Measurements from ENCODE around the gene COMMD10. TPM values are rescaled to one million over a fixed set of nuclear protein-coding genes. Genes with fewer than 3 reads are reported as not detected.

COMMD10 gene
- total RNA-seq, 1 donor from 2014 or later = 37.7 TPM

DNA sequence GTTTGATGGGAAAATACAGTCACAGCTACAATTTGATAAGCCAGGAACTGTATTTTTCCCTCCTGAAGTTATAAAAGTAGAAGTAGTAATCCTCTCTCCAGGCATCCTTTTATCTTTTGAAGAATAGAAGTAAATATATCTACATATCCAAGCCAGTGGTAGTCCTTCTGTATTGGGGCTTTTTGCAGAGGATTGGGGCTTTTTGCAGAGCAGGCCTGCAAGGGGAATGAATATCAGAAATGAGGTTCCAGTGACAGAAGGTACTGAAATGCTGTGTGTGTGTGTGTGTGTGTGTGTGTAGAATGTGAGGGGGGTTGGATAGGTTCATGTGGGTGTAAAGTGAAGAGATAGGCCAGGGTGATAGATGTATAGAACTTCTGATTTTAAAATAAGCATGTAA, 127.4 kb downstream of the COMMD10 start:
- no peak for DNase-seq (ENCODE audit: low read depth in 2 of 2)

DNA sequence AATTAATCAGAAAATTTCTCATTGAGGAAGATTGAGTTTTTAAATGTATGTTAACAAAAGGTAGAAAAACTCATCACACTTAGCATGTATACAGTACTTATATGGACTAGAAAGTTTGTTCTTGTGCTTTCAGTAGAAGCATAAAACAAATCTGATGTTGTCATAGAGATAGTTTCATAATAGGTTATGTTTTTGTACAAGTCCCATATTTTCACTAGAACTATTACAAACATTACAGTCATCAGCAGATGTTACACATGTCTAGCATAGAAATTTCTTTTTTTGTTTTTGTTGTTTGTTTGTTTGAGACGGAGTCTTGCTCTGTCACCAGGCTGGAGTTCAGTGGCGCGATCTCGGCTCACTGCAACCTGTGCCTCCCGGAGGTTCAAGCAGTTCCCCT, 131.4 kb downstream of the COMMD10 start:
- no peak for DNase-seq (ENCODE audit: low read depth in 2 of 2)

DNA sequence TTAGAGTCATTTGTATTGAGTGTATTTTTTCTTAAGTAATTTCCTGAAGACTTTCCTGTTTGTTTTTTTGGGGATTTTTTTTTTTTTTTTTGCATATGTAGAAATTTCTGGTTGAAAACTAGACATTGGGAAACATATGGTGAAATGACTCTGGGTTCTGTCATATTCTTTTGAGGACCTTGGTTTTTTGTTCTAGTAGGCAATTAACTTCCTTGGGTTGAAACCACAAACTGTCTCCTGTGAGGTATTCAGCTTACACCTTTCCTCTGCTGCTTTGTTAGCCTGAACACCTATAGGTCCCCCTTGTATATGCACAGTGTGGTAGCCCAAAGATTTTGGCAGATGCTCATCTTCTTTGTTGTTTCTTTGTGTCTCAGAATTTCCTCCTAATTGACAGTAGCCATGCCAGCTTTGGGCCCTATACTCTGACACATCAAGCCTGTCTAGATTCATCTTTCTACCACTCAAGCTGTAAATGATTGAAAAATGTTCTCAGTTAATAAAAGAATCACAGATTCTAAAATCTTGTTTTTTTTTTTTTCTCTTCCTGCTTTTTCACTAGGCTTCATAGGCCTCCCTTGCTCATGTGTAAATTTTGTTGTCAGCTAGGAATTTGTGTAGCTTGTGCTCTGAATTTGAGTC, 140.6 kb downstream of the COMMD10 start:
- no peak for DNase-seq (ENCODE audit: low read depth in 2 of 2)

DNA sequence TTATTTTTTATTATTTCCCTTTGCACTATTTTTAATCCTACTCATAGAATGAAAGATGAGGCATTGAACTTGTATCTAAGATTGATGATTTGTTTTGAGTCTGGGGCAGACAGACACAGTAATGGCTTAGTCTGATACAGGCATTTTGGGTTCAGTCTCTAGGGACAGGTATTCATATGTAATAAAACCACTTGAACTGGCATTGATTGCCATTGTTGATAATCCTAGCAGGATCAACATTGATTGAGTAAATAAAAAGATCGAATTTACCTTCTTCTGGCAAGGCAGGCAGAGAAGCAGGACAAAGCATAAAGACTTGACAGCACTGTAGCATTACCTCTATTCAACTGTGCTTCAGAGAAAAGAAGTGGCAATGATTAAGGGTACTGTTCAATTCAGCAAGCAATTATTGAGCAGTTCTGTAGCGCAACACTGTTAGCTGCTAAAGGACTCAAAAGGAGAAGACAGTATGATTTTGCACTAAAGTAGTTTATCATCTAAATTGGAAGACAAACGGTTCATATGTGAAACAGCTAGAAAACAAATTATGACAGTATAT, 144.4 kb downstream of the COMMD10 start:
- DNase-seq (ENCODE audit: low read depth in 2 of 2) = no peak

DNA sequence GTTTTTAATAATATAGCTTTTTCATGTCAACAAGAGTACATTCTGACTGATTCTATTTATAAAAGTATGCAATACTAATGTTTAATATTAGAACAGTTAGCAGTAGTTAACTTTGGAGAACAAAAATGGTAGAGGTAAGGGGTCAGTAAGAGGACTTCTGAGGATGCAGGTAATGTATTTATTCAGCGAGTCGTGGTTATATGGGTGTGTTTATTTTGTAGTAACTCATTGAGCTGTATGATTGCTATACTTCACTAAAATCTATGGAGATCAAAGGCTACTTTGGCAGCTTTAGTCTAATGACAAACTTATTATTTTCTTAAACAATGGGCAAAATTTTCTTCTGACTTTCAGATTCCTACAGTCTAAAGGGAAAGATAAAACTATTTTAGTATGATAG, 146.5 kb downstream of the COMMD10 start:
- DNase-seq (ENCODE audit: low read depth in 2 of 2) = no peak

DNA sequence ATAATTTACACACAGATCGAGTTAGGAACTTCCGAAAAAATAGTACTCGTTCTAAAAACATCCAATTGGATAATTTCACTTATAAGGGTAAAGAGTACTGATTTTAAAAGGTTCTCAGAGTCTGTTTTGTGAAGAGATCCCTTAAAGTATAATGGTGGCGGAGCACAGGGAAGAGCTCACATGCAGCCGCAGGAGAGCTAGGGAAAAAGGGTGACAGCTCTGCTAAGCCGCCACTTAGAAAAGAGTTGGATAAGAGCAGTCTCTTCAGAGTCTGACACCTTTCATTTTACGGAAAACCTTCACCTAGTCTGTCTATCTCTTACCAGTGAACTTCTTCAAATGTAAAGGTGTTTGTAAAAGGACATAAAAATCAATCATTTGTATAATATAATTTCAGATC, 149.9 kb downstream of the COMMD10 start:
- no peak for DNase-seq (ENCODE audit: low read depth in 2 of 2)

DNA sequence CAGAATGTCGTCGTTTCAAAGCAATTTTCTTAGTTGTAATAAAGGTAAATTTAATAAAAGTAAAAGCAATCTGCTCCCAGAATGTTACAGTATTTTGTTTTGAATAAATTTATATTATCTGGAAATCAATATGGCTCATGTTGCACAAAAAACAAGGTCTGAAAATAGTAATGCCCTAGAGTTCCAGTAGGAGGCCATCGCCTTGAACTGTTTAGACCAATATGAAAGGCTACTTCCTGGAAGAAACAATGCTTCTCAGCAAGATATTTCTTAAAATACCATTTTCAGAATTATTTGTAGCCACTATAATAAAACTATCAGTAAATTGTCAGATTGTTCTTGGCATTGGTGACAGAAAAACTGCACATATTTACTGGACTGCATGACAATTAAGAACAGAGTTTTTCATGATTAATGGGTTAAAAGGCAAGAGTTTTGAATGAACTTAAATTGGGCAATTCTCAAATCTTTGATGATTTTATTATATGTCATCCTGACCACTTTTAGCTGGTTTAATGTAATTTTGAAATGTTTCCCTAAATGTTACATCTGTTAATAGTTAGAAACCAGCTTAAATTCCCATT, 153.2 kb downstream of the COMMD10 start:
- DNase-seq (ENCODE audit: low read depth in 2 of 2) = no peak

DNA sequence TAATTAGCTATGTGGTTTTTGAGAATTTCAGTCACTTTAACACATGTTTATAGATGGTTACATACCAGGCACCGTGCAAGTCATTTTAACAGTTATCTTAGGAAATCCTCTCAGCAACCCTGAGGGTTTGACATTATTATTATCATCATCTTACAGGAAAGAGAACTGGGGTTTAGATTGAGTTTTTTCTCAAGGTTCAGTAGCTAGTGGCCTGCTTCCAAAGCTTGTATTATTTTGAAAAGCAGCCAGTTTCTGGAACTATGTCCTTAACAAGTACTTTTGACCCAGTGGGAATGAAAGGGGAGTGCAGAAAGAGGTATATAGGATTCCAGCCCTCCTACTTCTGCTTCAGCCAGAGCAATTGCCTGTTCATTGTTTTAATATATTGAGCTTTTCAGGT, 157.5 kb downstream of the COMMD10 start:
- peak in 1 of 2 donors; percentile 21 for DNase-seq (ENCODE audit: low read depth in 2 of 2)

DNA sequence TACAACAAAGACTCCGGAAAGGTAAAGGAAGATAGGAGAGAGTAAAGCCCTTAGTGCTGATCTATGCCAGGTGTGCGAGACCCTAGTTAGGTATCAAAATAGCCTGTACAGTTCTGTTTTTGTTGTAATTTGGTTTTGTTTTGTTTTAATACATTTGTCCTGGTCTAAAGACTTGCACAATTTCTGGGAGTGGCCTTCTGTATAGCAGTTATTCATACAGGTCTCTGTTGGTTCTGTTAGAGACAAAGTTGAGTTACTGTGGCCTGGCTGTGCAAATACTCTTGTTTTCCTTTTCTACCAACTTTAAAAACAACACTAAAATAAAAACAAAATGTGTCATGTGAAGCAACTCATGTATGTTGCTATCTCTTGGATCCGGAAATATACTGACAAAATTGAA, 163.6 kb downstream of the COMMD10 start:
- DNase-seq (ENCODE audit: low read depth in 2 of 2) = no peak

DNA sequence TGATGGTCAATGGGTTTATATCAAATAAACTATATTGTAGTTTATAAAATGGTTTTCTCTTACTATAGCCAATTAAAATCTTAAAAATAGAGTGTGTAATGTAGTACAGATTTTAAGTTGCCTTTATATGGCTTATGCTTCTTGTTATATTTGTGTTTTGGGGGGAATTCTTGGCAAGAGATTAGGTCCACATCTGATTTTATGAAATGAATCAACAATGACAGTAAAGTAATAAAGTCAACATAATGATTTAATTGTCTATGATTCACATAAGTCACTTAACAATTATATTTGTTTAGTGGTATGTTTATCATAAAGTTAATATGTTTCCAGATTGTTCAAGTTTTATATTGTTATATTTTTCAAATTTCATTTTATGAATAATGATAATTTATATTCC, 164.8 kb downstream of the COMMD10 start:
- DNase-seq (ENCODE audit: low read depth in 2 of 2) = no peak

DNA sequence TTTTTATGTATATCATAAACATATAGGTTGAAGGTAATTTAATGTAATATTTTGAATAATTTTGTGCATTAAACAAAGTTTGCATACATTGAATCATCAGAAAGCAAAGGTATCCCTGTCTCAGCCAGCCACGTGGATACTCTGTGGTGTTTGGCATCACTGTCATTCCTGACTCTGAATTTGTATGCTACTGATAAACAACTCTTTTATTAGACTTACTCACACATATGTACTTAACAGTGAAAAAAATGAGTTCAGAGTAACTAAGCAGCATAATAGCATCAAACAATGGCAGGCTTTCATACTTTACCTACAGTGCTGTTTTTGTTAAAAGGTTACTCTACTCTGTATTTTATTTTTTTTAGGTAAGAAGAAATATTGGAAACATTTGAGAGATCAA, 171.9 kb downstream of the COMMD10 start:
- no peak for DNase-seq (ENCODE audit: low read depth in 2 of 2)

DNA sequence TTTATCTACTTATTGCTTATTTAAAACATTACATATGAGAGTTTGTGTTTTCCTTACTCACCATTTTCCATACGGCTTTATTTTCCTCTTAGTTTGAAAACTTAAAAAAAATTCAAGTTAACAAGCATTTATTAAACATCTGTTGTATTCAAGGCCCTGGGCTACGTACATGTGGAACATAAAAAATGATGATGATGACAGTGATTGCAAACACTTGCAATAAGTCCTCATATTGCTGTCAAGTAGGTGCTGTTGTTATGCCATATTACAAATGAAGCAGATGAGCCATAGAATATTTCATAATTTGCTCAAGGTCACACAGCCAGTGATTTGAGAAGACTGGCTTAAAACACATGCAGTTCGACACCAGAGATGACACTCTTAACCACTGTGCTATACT, 180.6 kb downstream of the COMMD10 start:
- no peak for DNase-seq (ENCODE audit: low read depth in 2 of 2)

DNA sequence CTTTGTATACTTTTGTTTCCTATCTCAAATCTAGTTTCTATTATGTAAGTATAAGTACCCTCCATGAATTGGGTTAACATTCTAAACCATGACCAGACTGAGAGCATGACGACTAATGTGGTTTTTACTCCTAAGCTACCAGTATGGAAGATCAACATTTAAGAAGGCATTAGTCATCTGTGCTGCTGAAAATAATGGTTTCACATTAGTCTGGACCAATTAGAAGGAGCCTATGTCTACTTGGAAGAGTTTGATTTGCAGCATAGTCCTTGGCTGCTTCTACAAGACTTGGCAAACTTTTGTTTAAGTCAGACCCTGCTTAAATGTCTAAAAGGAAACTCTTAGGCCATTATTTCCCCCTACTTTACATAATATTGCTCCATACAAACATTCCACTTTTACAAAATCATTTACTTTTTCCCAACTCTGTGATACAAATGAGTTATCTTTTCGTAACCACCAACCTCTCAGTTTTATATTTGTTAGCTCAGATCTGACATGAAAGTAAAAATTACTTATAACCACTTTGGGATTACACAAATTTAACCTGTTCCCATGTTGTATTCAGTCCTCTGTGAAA, 186.7 kb downstream of the COMMD10 start:
- no peak for DNase-seq (ENCODE audit: low read depth in 2 of 2)

DNA sequence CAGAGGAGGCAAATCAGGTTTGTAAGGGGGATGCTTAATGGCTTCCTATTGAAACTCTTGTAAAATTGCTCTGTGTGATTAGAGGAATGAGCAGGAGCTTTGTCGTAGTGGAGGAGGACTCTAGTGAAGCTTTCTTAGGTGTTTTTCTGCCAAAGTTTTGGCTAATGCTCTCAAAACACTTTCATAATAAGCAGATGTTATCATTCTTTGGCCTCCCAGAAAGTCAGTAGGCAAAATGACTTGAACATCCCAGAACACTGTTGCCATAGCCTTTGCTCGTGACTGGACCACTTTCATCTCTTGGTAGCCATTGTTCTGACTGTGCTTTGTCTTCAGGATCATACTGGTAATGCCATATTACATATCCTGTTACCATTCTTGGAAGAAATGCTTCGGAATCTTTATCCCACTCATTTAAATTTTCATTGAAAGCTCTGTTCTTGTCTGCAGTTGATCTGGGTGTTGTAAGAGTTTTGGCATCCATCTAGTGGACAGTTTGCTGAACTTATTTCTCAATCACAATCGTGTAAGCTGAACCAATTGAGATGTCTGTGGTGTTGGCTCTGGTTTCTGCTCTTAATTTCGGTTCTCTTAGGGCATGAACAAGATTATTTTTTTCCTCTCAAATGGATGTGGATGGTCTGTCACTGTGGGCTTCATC, 187.6 kb downstream of the COMMD10 start:
- DNase-seq (ENCODE audit: low read depth in 2 of 2) = no peak

DNA sequence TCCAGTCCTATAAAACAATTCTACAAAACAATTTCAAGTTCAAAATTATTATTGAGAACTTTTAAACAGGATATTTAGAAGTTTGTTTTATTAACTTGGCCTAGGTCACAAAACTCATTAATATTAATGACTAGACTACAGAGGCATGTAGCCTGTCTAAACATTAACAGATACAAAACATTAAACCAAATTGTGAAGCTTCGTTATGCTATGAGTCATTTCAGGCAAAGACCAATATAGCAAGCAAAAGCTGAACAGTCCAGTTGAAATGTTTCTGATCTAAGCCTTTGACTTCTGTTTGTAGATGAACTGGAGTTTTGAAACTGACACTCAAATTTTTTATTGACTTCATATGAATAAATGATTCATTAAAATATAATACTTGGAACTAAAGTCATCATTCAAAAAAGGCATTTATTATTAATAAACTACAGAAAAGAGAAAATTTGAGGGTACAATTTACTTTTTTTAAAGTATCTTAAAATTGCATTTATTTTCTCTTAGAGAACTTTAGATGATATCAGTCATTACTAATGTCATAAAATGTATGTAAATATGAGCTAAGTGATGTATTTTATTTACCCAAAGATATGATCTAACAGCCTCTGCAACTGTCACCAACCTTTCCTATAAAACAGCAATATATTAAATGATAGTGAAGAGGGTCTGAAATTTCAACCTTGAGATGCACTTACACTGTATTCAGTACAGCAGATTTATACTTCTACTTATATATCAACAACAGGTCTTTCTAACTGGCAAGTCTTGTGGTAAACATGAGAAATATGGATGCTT, 188.8 kb downstream of the COMMD10 start:
- no peak for DNase-seq (ENCODE audit: low read depth in 2 of 2)

DNA sequence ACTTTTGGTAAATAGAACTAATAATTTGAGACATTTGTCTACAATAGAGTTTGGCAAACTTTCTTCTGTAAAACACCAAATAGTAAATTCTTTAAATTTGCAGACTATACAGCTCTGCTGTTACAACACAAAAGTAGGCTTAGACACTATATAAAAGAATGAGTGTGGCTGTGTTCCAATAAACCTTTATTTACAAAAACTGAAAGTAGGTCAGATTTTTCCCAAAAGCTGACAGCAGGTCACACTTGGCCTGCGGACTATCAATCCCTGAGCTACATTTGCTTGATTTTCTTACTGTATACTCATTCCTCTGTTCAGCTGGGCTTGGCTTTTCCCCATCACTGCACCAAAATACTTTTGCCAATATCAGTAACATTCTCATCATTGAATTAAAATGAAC, 189.4 kb downstream of the COMMD10 start:
- no peak for DNase-seq (ENCODE audit: low read depth in 2 of 2)

DNA sequence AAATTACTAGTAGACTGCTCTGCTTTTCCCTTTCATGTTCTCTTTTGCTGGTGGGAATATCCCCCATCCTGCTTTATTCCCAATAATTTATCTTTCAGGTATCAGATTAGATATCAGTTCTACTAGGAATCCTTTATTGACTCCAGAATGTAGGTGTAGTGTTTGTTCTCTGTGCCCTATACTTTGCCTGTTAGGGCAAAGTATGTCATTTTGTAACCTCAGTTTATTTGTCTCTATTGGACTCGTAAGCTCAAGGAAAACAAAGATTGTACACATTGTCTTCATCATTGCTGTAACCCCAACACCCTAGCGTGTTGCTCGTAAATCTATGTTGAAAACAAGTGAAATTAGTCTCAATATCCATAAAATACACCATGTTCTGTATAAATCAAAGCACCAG, 190.5 kb downstream of the COMMD10 start:
- DNase-seq (ENCODE audit: low read depth in 2 of 2) = no peak

DNA sequence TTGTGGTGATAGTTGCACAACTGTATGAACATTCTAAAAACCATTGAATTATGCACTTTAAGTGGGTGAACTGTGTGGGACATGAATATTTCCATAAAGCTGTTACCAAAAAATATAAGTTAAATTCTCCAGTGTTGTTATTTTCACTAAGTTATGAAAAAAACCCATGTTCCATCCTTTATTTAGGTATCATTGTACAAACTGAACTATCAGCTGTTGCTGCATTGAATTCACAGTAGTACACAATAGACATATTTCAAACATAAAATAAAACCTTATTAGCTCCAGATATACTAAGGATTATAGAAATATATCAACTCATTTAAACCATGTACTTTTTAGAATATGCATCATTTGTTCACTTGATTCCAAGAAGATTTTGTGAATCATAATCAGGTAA, 192.1 kb downstream of the COMMD10 start:
- no peak for DNase-seq (ENCODE audit: low read depth in 2 of 2)

DNA sequence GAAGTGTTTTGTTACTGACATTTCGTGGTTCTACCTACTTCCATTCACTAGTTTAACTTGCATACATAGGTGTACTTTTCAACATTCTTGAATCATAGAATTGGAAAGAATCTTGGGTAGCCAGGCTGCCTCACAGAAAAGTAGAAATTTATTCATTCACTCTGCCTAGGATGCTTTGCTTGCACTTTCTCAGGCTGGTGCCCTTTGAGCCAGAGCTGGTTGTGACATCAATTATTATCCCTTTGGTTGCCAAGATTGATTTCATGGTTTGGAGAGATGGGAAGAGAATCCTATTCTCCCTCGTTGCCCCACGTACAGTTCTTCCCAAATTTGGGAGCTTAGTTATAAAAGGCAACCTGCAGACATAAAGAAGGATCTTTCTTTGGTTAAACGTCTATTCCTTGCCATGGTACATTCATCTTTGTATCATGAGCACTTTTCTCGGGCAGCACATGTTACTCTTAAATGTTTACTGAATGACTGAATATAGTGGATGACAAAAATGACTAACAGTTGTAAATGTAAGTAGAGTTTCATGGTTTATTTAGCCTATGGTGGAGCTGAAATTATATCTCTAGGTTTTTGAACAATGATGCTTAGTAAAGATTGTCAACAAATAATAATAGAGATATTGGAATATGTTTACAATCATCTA, 195.5 kb downstream of the COMMD10 start:
- DNase-seq (ENCODE audit: low read depth in 2 of 2) = no peak

DNA sequence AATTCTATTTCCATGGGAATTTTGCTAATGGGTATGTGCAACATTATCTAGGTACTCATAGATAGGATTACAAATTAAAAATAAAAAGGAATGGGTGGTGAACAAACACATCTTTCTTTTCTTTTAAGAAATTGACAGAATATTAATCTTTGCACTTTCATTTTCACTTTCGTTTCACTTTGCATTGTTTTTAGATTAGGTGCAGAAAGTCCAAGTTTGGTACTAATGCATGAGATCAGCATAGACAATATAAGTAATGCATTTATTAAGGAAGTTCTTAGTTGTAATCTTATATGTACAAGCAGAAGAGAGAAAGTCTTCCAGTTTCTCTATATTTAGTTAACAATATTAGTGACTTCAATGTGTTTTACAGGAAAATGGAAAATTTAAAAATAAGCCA, 196.5 kb downstream of the COMMD10 start:
- DNase-seq (ENCODE audit: low read depth in 2 of 2) = no peak

DNA sequence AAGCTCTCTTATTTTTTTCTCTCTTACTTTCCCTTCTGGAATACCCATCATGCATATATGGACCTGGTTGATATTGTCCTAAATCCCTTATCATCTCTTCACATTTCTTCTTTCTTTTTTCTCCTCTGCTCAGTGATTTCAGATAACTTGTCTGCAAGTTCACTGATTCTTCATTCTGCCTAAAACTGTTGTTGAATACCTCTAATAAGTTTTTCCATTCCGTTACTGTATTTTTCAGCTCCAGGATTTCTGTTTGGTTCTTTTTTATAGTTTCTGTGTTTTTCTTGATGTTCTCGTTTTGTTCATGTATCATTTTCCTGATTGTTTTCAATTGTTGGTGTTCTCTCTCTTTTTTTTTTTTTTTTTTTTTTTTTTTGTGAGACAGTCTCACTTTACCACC, 203.7 kb downstream of the COMMD10 start:
- DNase-seq (ENCODE audit: low read depth in 2 of 2) = no peak

Data from dermis microvascular lymphatic vessel endothelial cell (primary cell).